WTC11 (cell line): ENCODE measurements around the gene LATS2. TPM values are rescaled to one million over a fixed set of nuclear protein-coding genes. Genes with fewer than 3 reads are reported as not detected.
A peak's percentile ranks its signal among the peaks of the same experiment; 100 is the strongest.

Experiments used
- ATAC-seq: fragments of 200-7000 bp; cut with Tn5 transposase; 2 replicates; pipeline ENCODE4 v1.10.0; 2021; ENCODE audit warnings: mild to moderate bottlenecking, moderate library complexity
- CTCF ChIA-PET: fragments of 300-600 bp; sonication (Branson Sonifier 250); formaldehyde crosslinking; loops from one replicate; lab custom pipeline; 2021; ENCODE audit warnings: antibody characterized with exemption; lab: Charles Lee
- POLR2A ChIA-PET: fragments of 350-600 bp; sonication (Branson Sonifier 250); formaldehyde crosslinking; loops from one replicate; lab custom pipeline; 2021; ENCODE audit warnings: antibody characterized with exemption; lab: Charles Lee
- DNase-seq: peaks from one replicate; pipeline ENCODE4 v3.0.0; 2021; ENCODE audit warnings: low spot score
- H3K27ac Mint-ChIP-seq: 2 replicates; pipeline ENCODE4 v1.8.0; 2021; ENCODE audit warnings: mixed read lengths
- H3K27me3 Mint-ChIP-seq: 2 replicates; pipeline ENCODE4 v1.8.0; 2021; ENCODE audit warnings: low read depth, mild to moderate bottlenecking, moderate library complexity, mixed read lengths
- H3K36me3 Mint-ChIP-seq: 2 replicates; pipeline ENCODE4 v1.8.0; 2021; ENCODE audit warnings: mixed read lengths
- H3K4me1 Mint-ChIP-seq: 2 replicates; pipeline ENCODE4 v1.8.0; 2022; ENCODE audit warnings: mixed read lengths
- H3K4me3 Mint-ChIP-seq: 2 replicates; pipeline ENCODE4 v1.8.0; 2021; ENCODE audit warnings: mild to moderate bottlenecking, moderate library complexity, mixed read lengths
- H3K9me3 Mint-ChIP-seq: 2 replicates; pipeline ENCODE4 v1.8.0; 2021; ENCODE audit warnings: mixed read lengths
- CBFB ChIP-seq: sonication (generic); formaldehyde crosslinking; IDR thresholded peaks from 2 replicates; pipeline ENCODE4 v1.8.1; 2022; ENCODE audit warnings: mild to moderate bottlenecking, low read depth, missing genetic modification reagents
- CTCF ChIP-seq: fragments of 200-600 bp; IDR thresholded peaks from 2 replicates; pipeline ENCODE4 v1.8.0; 2022; ENCODE audit warnings: antibody characterized with exemption
- E2F4 ChIP-seq: sonication (generic); formaldehyde crosslinking; IDR thresholded peaks from 2 replicates; pipeline ENCODE4 v1.8.1; 2022; ENCODE audit warnings: low read depth, mild to moderate bottlenecking, moderate library complexity, missing genetic modification reagents, borderline replicate concordance
- ERG ChIP-seq: fragments of 250-450 bp; sonication (Bioruptor Pico); IDR thresholded peaks from 2 replicates; pipeline ENCODE4 v1.8.0; 2021; ENCODE audit warnings: mild to moderate bottlenecking
- FOXJ3 ChIP-seq: sonication (generic); formaldehyde crosslinking; IDR thresholded peaks from 2 replicates; pipeline ENCODE4 v1.9.0; 2021; ENCODE audit warnings: missing genetic modification reagents, mild to moderate bottlenecking, borderline replicate concordance
- FOXP1 ChIP-seq: sonication (generic); formaldehyde crosslinking; IDR thresholded peaks from 2 replicates; pipeline ENCODE4 v1.8.0; 2022; ENCODE audit warnings: missing genetic modification reagents, mild to moderate bottlenecking, moderate library complexity, borderline replicate concordance
- HMGXB4 ChIP-seq: sonication (generic); formaldehyde crosslinking; IDR thresholded peaks from 2 replicates; pipeline ENCODE4 v1.8.1; 2023; ENCODE audit warnings: mild to moderate bottlenecking, moderate library complexity, missing genetic modification reagents
- IRF1 ChIP-seq: sonication (generic); formaldehyde crosslinking; IDR thresholded peaks from 2 replicates; pipeline ENCODE4 v1.8.0; 2023; ENCODE audit warnings: missing genetic modification reagents
- IRF2 ChIP-seq: sonication (generic); formaldehyde crosslinking; IDR thresholded peaks from 2 replicates; pipeline ENCODE4 v1.8.0; 2022; ENCODE audit warnings: low read depth, missing genetic modification reagents, borderline replicate concordance
- JAZF1 ChIP-seq: fragments of 250-450 bp; sonication (Bioruptor Pico); IDR thresholded peaks from 2 replicates; pipeline ENCODE4 v1.9.0; 2021; ENCODE audit warnings: moderate library complexity, mild to moderate bottlenecking, inconsistent platforms
- KAT7 ChIP-seq: sonication (generic); formaldehyde crosslinking; IDR thresholded peaks from 2 replicates; pipeline ENCODE4 v1.8.1; 2023; ENCODE audit warnings: missing genetic modification reagents, mild to moderate bottlenecking, borderline replicate concordance
- NR1H2 ChIP-seq: sonication (generic); formaldehyde crosslinking; IDR thresholded peaks from 2 replicates; pipeline ENCODE4 v1.9.0; 2021; ENCODE audit warnings: mild to moderate bottlenecking, moderate library complexity, missing genetic modification reagents
- NR3C1 ChIP-seq: sonication (generic); formaldehyde crosslinking; conservative IDR thresholded peaks from 2 replicates; pipeline ENCODE4 v1.8.1; 2023; ENCODE audit warnings: low read depth, mild to moderate bottlenecking, missing genetic modification reagents
- PRDM15 ChIP-seq: sonication (generic); formaldehyde crosslinking; IDR thresholded peaks from 2 replicates; pipeline ENCODE4 v1.8.0; 2022; ENCODE audit warnings: missing genetic modification reagents
- RORB ChIP-seq: fragments of 250-450 bp; sonication (Bioruptor Pico); IDR thresholded peaks from 2 replicates; pipeline ENCODE4 v1.9.0; 2021; ENCODE audit warnings: mild to moderate bottlenecking
- SMAD3 ChIP-seq: sonication (generic); formaldehyde crosslinking; IDR thresholded peaks from 2 replicates; pipeline ENCODE4 v1.8.0; 2022; ENCODE audit warnings: missing genetic modification reagents, mild to moderate bottlenecking, borderline replicate concordance
- TCF7 ChIP-seq: sonication (generic); formaldehyde crosslinking; IDR thresholded peaks from 2 replicates; pipeline ENCODE4 v1.8.0; 2022; ENCODE audit warnings: mild to moderate bottlenecking, low read depth, missing genetic modification reagents, moderate library complexity
- TEAD4 ChIP-seq: sonication (generic); formaldehyde crosslinking; IDR thresholded peaks from 2 replicates; pipeline ENCODE4 v1.8.0; 2022; ENCODE audit warnings: mild to moderate bottlenecking, missing genetic modification reagents
- ZNF138 ChIP-seq: sonication (generic); formaldehyde crosslinking; conservative IDR thresholded peaks from 2 replicates; pipeline ENCODE4 v1.8.1; 2022; ENCODE audit warnings: mild to moderate bottlenecking, moderate library complexity, missing genetic modification reagents
- ZNF263 ChIP-seq: sonication (generic); formaldehyde crosslinking; IDR thresholded peaks from 2 replicates; pipeline ENCODE4 v1.8.1; 2022; ENCODE audit warnings: low read depth, mild to moderate bottlenecking, moderate library complexity, missing genetic modification reagents
- ZNF416 ChIP-seq: fragments of 250-450 bp; sonication (Bioruptor Pico); IDR thresholded peaks from 2 replicates; pipeline ENCODE4 v1.9.0; 2021; ENCODE audit warnings: mild to moderate bottlenecking, inconsistent platforms
- total RNA-seq: library from RNA; stranded (reverse); gene quantifications from 3 replicates; pipeline ENCODE4 v1.2.3, GENCODE V29; 2021

The LATS2 gene
- total RNA-seq, 1 experiment from 2014 or later, result 28.9 TPM

- no peak for TF ChIP-seq CTCF
- TF ChIP-seq, all 79 proteins: peak for 0
Measured at GRCh38 chr13:20939662-20940061, 121.7 kb downstream of the LATS2 start (continued).

- DNase-seq (peak; percentile 20), ATAC-seq (peak; percentile 36; the same call in 1 of the 2 replicates)
- ChIA-PET CTCF (interaction anchor here (0.6 to 2.4 kb wide), 4 partner anchors 9 to 446 kb away, joined by 3 to 18 read pairs (median 3); no protein-coding TSS in a partner anchor), POLR2A (interaction anchor here (0.6 kb wide), 1 partner anchor 213 kb away, joined by 3 read pairs; no protein-coding TSS in a partner anchor)
- Mint-ChIP-seq H3K27me3 (no peaks in the 10 kb centered on the region), H3K4me3 (no peak overlapping the region), H3K4me1 (peaks cover 17% of the 10 kb centered on the region), H3K36me3 (no peaks in the 10 kb centered on the region), H3K9me3 (no peaks in the 10 kb centered on the region), H3K27ac (no peak overlapping the region)
- TF ChIP-seq FOXJ3 (CRISPR knock-in tag) (no peak), RORB (CRISPR knock-in tag) (no peak), ZNF416 (no peak), IRF2 (CRISPR knock-in tag) (no peak), TCF7 (no peak), ERG (CRISPR knock-in tag) (no peak), E2F4 (CRISPR knock-in tag) (no peak), IRF1 (CRISPR knock-in tag) (no peak), NR1H2 (CRISPR knock-in tag) (no peak), ZNF138 (CRISPR knock-in tag) (no peak), NR3C1 (CRISPR knock-in tag) (no peak), SMAD3 (CRISPR knock-in tag) (no peak), FOXP1 (CRISPR knock-in tag) (no peak), JAZF1 (CRISPR knock-in tag) (no peak), CBFB (no peak), HMGXB4 (CRISPR knock-in tag) (no peak), TEAD4 (CRISPR knock-in tag) (no peak), KAT7 (no peak), ZNF263 (CRISPR knock-in tag) (no peak), PRDM15 (CRISPR knock-in tag) (no peak)
Measured at GRCh38 chr13:20938302-20938701, 123.1 kb downstream of the LATS2 start.
